ENCODE results near the gene ESR2.

The ESR2 gene

GRCh38 chr14:64238631-64239030 is 55.5 kb downstream of the ESR2 start:
- Histone ChIP-seq H3K9me3 (ENCODE audit: control insufficient read depth, insufficient read depth, low read length) (no peaks in the 10 kb centered on the region), H3K36me3 (ENCODE audit: control insufficient read depth, insufficient read depth, low read length) (no peaks in the 10 kb centered on the region), H3K4me1 (ENCODE audit: control insufficient read depth, insufficient read depth, low read length) (no peaks in the 10 kb centered on the region), H3K27ac (ENCODE audit: low read length) (no peak overlapping the region), H3K4me3 (ENCODE audit: low read length) (no peak overlapping the region), H3K27me3 (ENCODE audit: control insufficient read depth, insufficient read depth, low read length) (no peaks in the 10 kb centered on the region)
- DNase-seq (ENCODE audit: low read depth, low spot score) = no peak
- no CpG with 5 or more reads among the region's 2 CpGs for WGBS (ENCODE audit: insufficient coverage, insufficient read length)

DNA sequence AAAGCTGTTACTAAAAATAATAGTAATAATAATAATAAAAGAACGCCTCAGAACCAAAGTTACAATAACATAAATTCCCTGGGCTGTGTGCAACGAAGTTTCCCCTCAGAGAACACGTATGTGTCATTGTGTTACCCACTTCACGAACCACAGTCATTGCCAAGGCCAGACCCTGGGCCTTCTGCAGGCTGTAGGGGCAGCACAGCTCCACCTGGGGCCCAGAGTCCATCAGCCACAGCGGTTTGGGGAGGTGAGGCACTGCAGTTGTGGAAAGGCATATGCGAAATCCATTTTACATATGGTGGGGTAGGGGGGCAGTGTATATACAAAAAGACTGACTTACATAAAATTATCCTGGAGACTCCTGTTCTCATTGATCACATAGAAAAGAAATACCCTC is 56.1 kb downstream of the ESR2 start:
- no peak overlapping the region for H3K4me3 ChIP-seq (ENCODE audit: low read length)
- no peaks in the 10 kb centered on the region for H3K9me3 ChIP-seq (ENCODE audit: control insufficient read depth, insufficient read depth, low read length)
- H3K27me3 ChIP-seq (ENCODE audit: control insufficient read depth, insufficient read depth, low read length) = no peaks in the 10 kb centered on the region
- no peaks in the 10 kb centered on the region for H3K36me3 ChIP-seq (ENCODE audit: control insufficient read depth, insufficient read depth, low read length)
- DNase-seq (ENCODE audit: low read depth, low spot score) = no peak
- no peaks in the 10 kb centered on the region for H3K4me1 ChIP-seq (ENCODE audit: control insufficient read depth, insufficient read depth, low read length)
- no CpG with 5 or more reads among the region's 6 CpGs for WGBS (ENCODE audit: insufficient coverage, insufficient read length)
- H3K27ac ChIP-seq (ENCODE audit: low read length) = no peak overlapping the region

DNA sequence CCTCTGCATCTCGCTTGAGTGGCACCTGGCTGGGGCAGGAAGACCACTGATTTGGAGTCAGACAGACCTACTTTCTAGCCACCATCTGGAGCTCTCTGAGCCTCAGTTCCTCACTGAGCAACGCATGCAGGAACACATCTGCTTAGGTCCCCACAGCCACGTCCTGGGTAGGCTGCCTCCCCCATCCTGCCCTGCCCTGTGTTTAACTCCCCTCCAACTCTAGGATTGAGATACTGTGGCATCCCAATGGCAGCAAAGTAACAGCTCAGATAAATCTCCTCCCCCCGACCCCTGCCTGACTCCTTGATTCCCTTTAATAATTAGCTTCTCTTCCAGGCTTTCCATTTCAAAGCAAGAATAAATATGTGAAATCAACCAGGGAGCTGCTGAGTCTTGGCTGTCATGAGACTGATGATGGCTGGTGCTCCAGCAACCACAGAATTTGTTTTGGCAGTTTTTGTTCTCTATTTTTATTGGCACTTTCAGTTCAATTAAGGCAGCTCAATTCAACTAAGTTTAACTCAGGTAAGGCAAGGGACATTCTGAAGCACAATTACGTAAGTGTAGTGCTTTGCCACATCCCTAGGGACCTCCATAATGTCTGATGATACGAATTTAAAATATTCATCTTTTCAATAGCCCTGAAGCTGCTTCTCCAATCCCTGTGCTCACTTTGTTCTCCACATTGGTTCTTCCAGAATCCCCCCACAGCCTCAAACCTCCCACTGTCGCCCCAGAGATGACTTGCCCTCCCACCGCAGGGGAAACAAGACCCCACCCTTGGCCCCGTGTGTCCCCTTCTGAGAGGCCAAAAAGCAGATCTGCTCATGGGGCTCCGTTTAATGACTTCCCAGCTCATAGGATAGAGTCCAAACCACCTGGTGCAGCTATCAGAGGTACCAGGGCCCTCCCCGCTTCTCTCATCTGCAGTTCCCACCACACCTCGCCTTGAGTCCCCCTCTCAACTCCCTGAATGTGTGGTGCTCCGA is 58.2 kb downstream of the ESR2 start:
- Histone ChIP-seq H3K27me3 (ENCODE audit: control insufficient read depth, insufficient read depth, low read length) (no peaks in the 10 kb centered on the region), H3K4me3 (ENCODE audit: low read length) (no peak overlapping the region), H3K36me3 (ENCODE audit: control insufficient read depth, insufficient read depth, low read length) (no peaks in the 10 kb centered on the region), H3K4me1 (ENCODE audit: control insufficient read depth, insufficient read depth, low read length) (no peaks in the 10 kb centered on the region), H3K27ac (ENCODE audit: low read length) (no peak overlapping the region), H3K9me3 (ENCODE audit: control insufficient read depth, insufficient read depth, low read length) (no peaks in the 10 kb centered on the region)
- no CpG with 5 or more reads among the region's 13 CpGs for WGBS (ENCODE audit: insufficient coverage, insufficient read length)
- DNase-seq (ENCODE audit: low read depth, low spot score) = no peak

DNA sequence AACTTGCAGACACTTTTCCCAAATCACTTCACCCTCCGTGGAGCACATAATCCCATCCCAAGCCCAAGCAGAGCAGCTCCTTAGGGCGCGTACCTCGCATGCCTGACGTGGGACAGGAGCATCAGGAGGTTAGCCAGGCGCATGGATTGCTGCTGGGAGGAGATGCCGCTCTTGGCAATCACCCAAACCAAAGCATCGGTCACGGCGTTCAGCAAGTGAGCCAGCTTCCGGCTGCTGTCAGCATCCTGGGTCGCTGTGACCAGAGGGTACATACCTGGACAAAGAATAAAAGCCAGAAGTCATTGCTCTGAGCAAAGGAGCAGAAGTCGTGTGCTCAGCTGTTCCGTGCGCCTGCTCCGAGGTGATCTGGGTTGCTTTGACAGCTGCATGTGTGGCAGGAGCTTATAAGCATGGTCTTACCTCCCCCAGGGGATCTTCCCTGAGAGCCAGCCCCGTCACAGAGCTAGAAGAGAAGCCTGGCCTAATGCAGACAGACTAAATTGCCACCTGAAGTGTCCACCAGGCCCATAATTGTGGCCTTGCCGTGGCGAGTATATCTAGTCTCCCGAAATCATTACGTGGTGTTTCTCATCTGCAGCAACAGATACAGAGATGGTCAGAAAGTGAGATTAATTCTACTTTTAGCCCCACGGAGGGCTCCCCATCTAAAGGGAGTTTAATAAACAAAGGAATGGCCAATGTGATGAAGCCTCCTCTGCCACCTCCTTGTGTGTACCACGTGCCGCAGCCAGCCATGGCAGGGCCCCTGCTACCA is 59.1 kb downstream of the ESR2 start:
- Histone ChIP-seq H3K36me3 (ENCODE audit: control insufficient read depth, insufficient read depth, low read length) (no peaks in the 10 kb centered on the region), H3K4me3 (ENCODE audit: low read length) (no peak overlapping the region), H3K27me3 (ENCODE audit: control insufficient read depth, insufficient read depth, low read length) (no peaks in the 10 kb centered on the region), H3K9me3 (ENCODE audit: control insufficient read depth, insufficient read depth, low read length) (no peaks in the 10 kb centered on the region), H3K4me1 (ENCODE audit: control insufficient read depth, insufficient read depth, low read length) (no peaks in the 10 kb centered on the region), H3K27ac (ENCODE audit: low read length) (no peak overlapping the region)
- no CpG with 5 or more reads among the region's 24 CpGs for WGBS (ENCODE audit: insufficient coverage, insufficient read length)
- DNase-seq (ENCODE audit: low read depth, low spot score) = no peak

- Histone ChIP-seq H3K27me3 (ENCODE audit: control insufficient read depth, insufficient read depth, low read length) (no peaks in the 10 kb centered on the region), H3K36me3 (ENCODE audit: control insufficient read depth, insufficient read depth, low read length) (no peaks in the 10 kb centered on the region), H3K9me3 (ENCODE audit: control insufficient read depth, insufficient read depth, low read length) (no peaks in the 10 kb centered on the region), H3K4me3 (ENCODE audit: low read length) (no peak overlapping the region), H3K27ac (ENCODE audit: low read length) (no peak overlapping the region), H3K4me1 (ENCODE audit: control insufficient read depth, insufficient read depth, low read length) (no peaks in the 10 kb centered on the region)
- DNase-seq (ENCODE audit: low read depth, low spot score) = no peak
- WGBS (ENCODE audit: insufficient coverage, insufficient read length) = no CpG with 5 or more reads among the region's 4 CpGs
Measured at GRCh38 chr14:64233531-64234190, 60.5 kb downstream of the ESR2 start.

DNA sequence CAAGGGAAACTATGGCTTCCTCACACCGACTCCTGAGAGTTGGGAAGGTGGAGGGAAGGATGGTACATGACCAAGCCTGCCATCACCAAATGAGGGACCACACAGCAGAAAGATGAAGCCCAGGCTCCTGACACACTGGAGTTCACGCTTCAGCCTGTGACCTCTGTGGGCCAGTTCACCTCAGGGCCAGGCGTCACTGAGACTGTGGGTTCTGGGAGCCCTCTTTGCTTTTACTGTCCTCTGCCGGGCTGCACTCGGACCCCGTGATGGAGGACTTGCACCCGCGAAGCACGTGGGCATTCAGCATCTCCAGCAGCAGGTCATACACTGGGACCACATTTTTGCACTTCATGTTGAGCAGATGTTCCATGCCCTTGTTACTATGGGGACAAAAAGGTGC is 61.2 kb downstream of the ESR2 start:
- Histone ChIP-seq H3K27me3 (ENCODE audit: control insufficient read depth, insufficient read depth, low read length) (no peaks in the 10 kb centered on the region), H3K9me3 (ENCODE audit: control insufficient read depth, insufficient read depth, low read length) (no peaks in the 10 kb centered on the region), H3K27ac (ENCODE audit: low read length) (no peak overlapping the region), H3K4me1 (ENCODE audit: control insufficient read depth, insufficient read depth, low read length) (no peaks in the 10 kb centered on the region), H3K36me3 (ENCODE audit: control insufficient read depth, insufficient read depth, low read length) (no peaks in the 10 kb centered on the region), H3K4me3 (ENCODE audit: low read length) (no peak overlapping the region)
- WGBS (ENCODE audit: insufficient coverage, insufficient read length) = no CpG with 5 or more reads among the region's 9 CpGs
- DNase-seq (ENCODE audit: low read depth, low spot score) = no peak

DNA sequence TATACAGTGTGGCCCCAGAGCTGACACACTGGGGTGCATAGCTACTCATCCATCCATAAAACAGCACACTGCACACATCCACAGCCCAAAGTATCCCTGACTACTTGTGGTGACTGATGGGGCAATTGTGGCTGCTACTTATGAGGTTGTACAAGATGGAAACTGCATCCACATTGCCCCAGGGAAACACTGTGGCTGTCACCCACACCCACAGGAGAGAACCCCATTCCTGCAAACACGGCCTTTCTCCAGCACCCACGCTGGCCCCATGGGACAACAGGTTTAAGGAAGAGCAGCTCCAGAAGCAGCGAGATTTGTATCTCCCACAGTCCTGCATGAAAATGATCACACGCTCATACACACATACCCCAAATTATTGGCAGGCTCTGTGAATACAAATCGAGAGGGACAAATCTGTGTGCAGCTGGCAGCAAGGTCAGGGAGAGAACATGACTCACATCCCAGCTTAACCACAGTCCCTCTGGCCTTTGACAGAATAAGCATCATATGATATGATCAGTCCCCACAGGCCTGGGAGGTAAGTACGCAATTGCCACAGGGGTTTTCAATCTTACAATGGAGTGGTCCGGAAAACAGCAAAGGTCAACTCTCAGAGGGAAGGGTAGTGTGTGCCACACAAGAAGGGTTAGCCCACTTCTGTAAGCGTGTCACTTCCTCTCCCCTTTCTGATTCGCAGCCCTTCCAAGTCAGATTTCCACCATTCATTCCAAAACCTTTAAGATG is 61.9 kb downstream of the ESR2 start:
- Histone ChIP-seq H3K4me1 (ENCODE audit: control insufficient read depth, insufficient read depth, low read length) (no peaks in the 10 kb centered on the region), H3K4me3 (ENCODE audit: low read length) (no peak overlapping the region)

DNA sequence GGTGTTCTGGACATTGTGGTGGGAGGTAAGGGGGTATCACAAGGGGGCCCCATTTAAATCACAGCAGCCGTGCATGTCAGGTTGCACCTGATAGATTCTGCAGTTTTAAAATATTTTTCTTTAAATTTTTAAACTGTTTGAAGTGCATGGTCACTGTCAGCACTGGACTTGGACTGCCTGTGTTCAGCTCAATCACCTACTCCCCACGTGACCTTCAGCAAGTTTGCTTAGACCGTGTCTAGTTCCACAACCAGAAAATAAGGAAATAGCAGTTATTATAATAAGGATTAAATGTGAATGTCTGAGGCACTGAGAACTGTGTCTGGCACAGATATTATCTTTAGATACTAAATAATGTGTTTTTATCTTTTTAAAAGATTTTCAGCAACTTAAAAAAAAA is 64.7 kb downstream of the ESR2 start:
- no peaks in the 10 kb centered on the region for H3K4me1 ChIP-seq (ENCODE audit: control insufficient read depth, insufficient read depth, low read length)
- WGBS (ENCODE audit: insufficient coverage, insufficient read length) = no CpG with 5 or more reads among the region's 3 CpGs

More for the DNA sequence above, 61.9 kb downstream of the ESR2 start:
- Histone ChIP-seq H3K36me3 (ENCODE audit: control insufficient read depth, insufficient read depth, low read length) (no peaks in the 10 kb centered on the region; the same call in 1 of the 2 replicates), H3K27ac (ENCODE audit: low read length) (no peak overlapping the region), H3K27me3 (ENCODE audit: control insufficient read depth, insufficient read depth, low read length) (no peaks in the 10 kb centered on the region), H3K9me3 (ENCODE audit: control insufficient read depth, insufficient read depth, low read length) (no peaks in the 10 kb centered on the region)
- no CpG with 5 or more reads among the region's 9 CpGs for WGBS (ENCODE audit: insufficient coverage, insufficient read length)
- no peak for DNase-seq (ENCODE audit: low read depth, low spot score)

DNA sequence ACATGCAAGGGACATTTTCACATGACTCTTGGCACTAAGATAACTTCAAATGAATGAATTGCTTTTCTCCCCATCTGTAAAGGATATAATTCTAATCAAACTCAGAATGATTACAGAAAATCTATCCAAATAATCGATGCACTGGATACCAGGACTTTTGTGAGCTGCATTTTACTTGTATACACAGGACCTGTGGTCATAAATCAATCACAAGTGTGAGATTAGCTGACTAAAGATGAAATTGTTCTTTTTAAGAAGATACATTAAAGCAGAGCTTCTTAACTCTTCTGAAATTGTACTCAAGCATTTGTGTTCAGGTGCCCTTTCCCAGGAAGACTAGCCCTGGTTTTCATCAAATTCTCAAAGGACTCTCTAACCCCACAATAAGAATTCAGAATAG is 66.3 kb downstream of the ESR2 start:
- no peaks in the 10 kb centered on the region for H3K4me1 ChIP-seq (ENCODE audit: control insufficient read depth, insufficient read depth, low read length)
- H3K9me3 ChIP-seq (ENCODE audit: control insufficient read depth, insufficient read depth, low read length) = no peaks in the 10 kb centered on the region
- no peak overlapping the region for H3K4me3 ChIP-seq (ENCODE audit: low read length)
- peaks cover 9% of the 10 kb centered on the region for H3K36me3 ChIP-seq (ENCODE audit: control insufficient read depth, insufficient read depth, low read length)
- WGBS (ENCODE audit: insufficient coverage, insufficient read length) = no CpG with 5 or more reads among the region's 1 CpG
- H3K27ac ChIP-seq (ENCODE audit: low read length) = no peak overlapping the region
- DNase-seq (ENCODE audit: low read depth, low spot score) = no peak
- no peaks in the 10 kb centered on the region for H3K27me3 ChIP-seq (ENCODE audit: control insufficient read depth, insufficient read depth, low read length)

More for the DNA sequence above, 64.7 kb downstream of the ESR2 start:
- Histone ChIP-seq H3K27me3 (ENCODE audit: control insufficient read depth, insufficient read depth, low read length) (no peaks in the 10 kb centered on the region), H3K27ac (ENCODE audit: low read length) (no peak overlapping the region), H3K4me3 (ENCODE audit: low read length) (no peak overlapping the region), H3K36me3 (ENCODE audit: control insufficient read depth, insufficient read depth, low read length) (peaks cover 6% of the 10 kb centered on the region), H3K9me3 (ENCODE audit: control insufficient read depth, insufficient read depth, low read length) (no peaks in the 10 kb centered on the region)
- DNase-seq (ENCODE audit: low read depth, low spot score) = no peak
